K562 (cell line): ENCODE measurements around the gene PGAP2. TPM values are rescaled to one million over a fixed set of nuclear protein-coding genes. Genes with fewer than 3 reads are reported as not detected.

Source experiments
- ARID1B ChIP-seq: fragments of 450-650 bp; IDR thresholded peaks from 2 replicates; pipeline ENCODE4 v1.6.1; 2016; ENCODE audit warnings: antibody characterized with exemption, mild to moderate bottlenecking, inconsistent platforms
- ARNT ChIP-seq, 2 experiments: fragments of 450-650 bp; IDR thresholded peaks; 2 replicates each; pipeline ENCODE4 v1.6.1; 2016; ENCODE audit warnings: mild to moderate bottlenecking in 1 of 2
- BCL6 ChIP-seq: fragments of 250-450 bp; sonication (Bioruptor Pico); IDR thresholded peaks from 2 replicates; pipeline ENCODE4 v1.4.0; 2020
- BCOR ChIP-seq: fragments of 450-650 bp; IDR thresholded peaks from 2 replicates; pipeline ENCODE4 v1.6.1; 2016
- BRD9 ChIP-seq: fragments of 450-650 bp; IDR thresholded peaks from 2 replicates; pipeline ENCODE4 v1.6.1; 2018; ENCODE audit warnings: low read depth; ENCODE audit not compliant: partially characterized antibody
- DDX20 ChIP-seq: fragments of 450-650 bp; IDR thresholded peaks from 2 replicates; pipeline ENCODE4 v1.6.1; 2016; ENCODE audit warnings: missing genetic modification characterization, low read depth, mild to moderate bottlenecking, missing compliant biosample characterization, moderate library complexity
- DMBX1 ChIP-seq: fragments of 250-450 bp; sonication (Bioruptor Pico); IDR thresholded peaks from 2 replicates; pipeline ENCODE4 v1.8.0; 2022; ENCODE audit warnings: inconsistent platforms, mild to moderate bottlenecking, moderate library complexity, borderline replicate concordance
- EHMT2 ChIP-seq: fragments of 450-650 bp; IDR thresholded peaks from 2 replicates; pipeline ENCODE4 v1.6.1; 2018; ENCODE audit warnings: antibody characterized with exemption
- HNRNPLL ChIP-seq: fragments of 200-400 bp; formaldehyde crosslinking; IDR thresholded peaks from 2 replicates; pipeline ENCODE4 v1.6.1; 2017; ENCODE audit warnings: low read length, low read depth, mild to moderate bottlenecking; ENCODE audit not compliant: poor library complexity, severe bottlenecking
- LCOR ChIP-seq: sonication (generic); formaldehyde crosslinking; IDR thresholded peaks from 2 replicates; pipeline ENCODE4 v1.8.0; 2022; ENCODE audit warnings: mild to moderate bottlenecking, missing genetic modification reagents
- MCM2 ChIP-seq: fragments of 450-650 bp; IDR thresholded peaks from 2 replicates; pipeline ENCODE4 v1.6.1; 2017; ENCODE audit warnings: low read depth, mild to moderate bottlenecking
- MTA3 ChIP-seq: fragments of 450-650 bp; formaldehyde crosslinking; IDR thresholded peaks from 2 replicates; pipeline ENCODE4 v1.6.1; 2017; ENCODE audit warnings: mild to moderate bottlenecking, borderline replicate concordance
- NCOA6 ChIP-seq: fragments of 450-650 bp; IDR thresholded peaks from 2 replicates; pipeline ENCODE4 v1.6.1; 2017; ENCODE audit warnings: mild to moderate bottlenecking
- PRPF4 ChIP-seq: fragments of 200-400 bp; formaldehyde crosslinking; IDR thresholded peaks from one replicate; pipeline ENCODE4 v1.6.1; 2017; ENCODE audit warnings: low read length, low read depth, mild to moderate bottlenecking; ENCODE audit not compliant: insufficient read depth, poor library complexity, severe bottlenecking
- SPI1 ChIP-seq: IDR thresholded peaks from 2 replicates; pipeline ENCODE4 v1.6.1; 2011; ENCODE audit warnings: low read depth, low read length, control low read depth, borderline replicate concordance
- ZNF224 ChIP-seq: sonication (generic); formaldehyde crosslinking; IDR thresholded peaks from 2 replicates; pipeline ENCODE4 v1.8.0; 2022; ENCODE audit warnings: mild to moderate bottlenecking, missing genetic modification reagents
- polyA plus RNA-seq, 8 experiments: library from polyadenylated mRNA; depleted of rRNA in 4 of 8; stranded (reverse) in 5 of 8; unstranded in 3 of 8; fragments of >200 nt; fragmentation: Nextera tagmentation in 2 of 8; fragmentation: Illumina TruSeq in 1 of 8; extraction: Ambion mirVana in 2 of 8; extraction: Trizol in 1 of 8; gene quantifications; 2 replicates each; pipeline versions ENCODE4 v1.2.1 to v1.2.3, GENCODE V29; 2011 to 2014; ENCODE audit warnings: inconsistent platforms in 1 of 8, missing spikeins in 1 of 8
- total RNA-seq, 7 experiments: library from RNA; depleted of rRNA in 6 of 7; stranded (reverse); fragments of >200 nt in 6 of 7; fragmentation: Illumina TruSeq in 2 of 7; extraction: Trizol in 2 of 7; gene quantifications; 2 replicates each; pipeline versions ENCODE4 v1.2.1 to v1.2.3, GENCODE V29; 2011 to 2021; ENCODE audit warnings: low replicate concordance in 1 of 7
- TF ChIP-seq, protein P1 (sequence below): sonication (generic); formaldehyde crosslinking; IDR thresholded peaks from 2 replicates; pipeline ENCODE4 v1.8.0; 2022; ENCODE audit warnings: mild to moderate bottlenecking, missing genetic modification reagents
- TF ChIP-seq, protein P2 (sequence below): fragments of 250-450 bp; sonication (Bioruptor Pico); IDR thresholded peaks from 2 replicates; pipeline ENCODE4 v1.4.0; 2020; ENCODE audit warnings: mild to moderate bottlenecking
- TF ChIP-seq, protein P3 (sequence below), 2 experiments: fragments of 450-650 bp in 1 of 2; IDR thresholded peaks; 2 replicates each; pipeline ENCODE4 v1.6.1; 2011 to 2017; ENCODE audit warnings: low read depth in 2 of 2, antibody characterized with exemption in 1 of 2, borderline replicate concordance in 1 of 2, low read length in 1 of 2, mild to moderate bottlenecking in 1 of 2, mixed read lengths in 1 of 2; ENCODE audit not compliant: control insufficient read depth in 1 of 2
- TF ChIP-seq, protein P4 (sequence below): fragments of 250-450 bp; sonication (Bioruptor Pico); IDR thresholded peaks from 2 replicates; pipeline ENCODE4 v1.8.0; 2021; ENCODE audit warnings: moderate library complexity, mild to moderate bottlenecking, inconsistent platforms

The PGAP2 gene
- total and polyA plus RNA-seq, 9 of the 15 experiments (the other 6 are each of a cell fraction or from before 2014, with no cell fraction given) = 17.9 to 47.2 (median 33.7) TPM

DNA sequence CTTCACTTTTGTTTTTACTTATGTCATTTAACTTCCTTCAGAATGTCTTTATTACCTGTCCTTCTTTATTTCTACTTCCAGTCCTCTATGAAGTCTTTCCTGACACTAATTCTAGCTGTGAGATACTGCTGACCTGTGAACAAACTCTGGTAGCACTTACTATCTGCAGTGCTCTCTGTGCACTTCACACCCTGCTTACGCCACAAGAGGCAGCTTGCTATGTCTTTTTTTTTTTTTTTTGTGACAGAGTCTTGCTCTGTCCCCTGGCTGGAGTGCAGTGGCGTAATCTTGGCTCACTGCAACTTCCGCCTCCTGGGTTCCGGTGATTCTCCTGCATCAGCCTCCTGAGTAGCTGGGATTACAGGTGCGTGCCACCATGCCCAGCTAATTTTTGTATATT is 57.8 kb downstream of the PGAP2 start (continued):
- 0 out of 2 replicates have a peak, but pooled peaks have one; percentile 28 for TF ChIP-seq EHMT2
- TF ChIP-seq MTA3 = peak; percentile 55; the same call in 1 of the 2 replicates
- no peak for TF ChIP-seq LCOR
- no peak for TF ChIP-seq NCOA6
- no peak for TF ChIP-seq BCL6
- TF ChIP-seq, protein P1, sequence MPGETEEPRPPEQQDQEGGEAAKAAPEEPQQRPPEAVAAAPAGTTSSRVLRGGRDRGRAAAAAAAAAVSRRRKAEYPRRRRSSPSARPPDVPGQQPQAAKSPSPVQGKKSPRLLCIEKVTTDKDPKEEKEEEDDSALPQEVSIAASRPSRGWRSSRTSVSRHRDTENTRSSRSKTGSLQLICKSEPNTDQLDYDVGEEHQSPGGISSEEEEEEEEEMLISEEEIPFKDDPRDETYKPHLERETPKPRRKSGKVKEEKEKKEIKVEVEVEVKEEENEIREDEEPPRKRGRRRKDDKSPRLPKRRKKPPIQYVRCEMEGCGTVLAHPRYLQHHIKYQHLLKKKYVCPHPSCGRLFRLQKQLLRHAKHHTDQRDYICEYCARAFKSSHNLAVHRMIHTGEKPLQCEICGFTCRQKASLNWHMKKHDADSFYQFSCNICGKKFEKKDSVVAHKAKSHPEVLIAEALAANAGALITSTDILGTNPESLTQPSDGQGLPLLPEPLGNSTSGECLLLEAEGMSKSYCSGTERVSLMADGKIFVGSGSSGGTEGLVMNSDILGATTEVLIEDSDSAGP (CRISPR knock-in tag) = no peak
- TF ChIP-seq HNRNPLL = peak; percentile 48
- TF ChIP-seq DDX20 = no peak
- TF ChIP-seq, protein P2, sequence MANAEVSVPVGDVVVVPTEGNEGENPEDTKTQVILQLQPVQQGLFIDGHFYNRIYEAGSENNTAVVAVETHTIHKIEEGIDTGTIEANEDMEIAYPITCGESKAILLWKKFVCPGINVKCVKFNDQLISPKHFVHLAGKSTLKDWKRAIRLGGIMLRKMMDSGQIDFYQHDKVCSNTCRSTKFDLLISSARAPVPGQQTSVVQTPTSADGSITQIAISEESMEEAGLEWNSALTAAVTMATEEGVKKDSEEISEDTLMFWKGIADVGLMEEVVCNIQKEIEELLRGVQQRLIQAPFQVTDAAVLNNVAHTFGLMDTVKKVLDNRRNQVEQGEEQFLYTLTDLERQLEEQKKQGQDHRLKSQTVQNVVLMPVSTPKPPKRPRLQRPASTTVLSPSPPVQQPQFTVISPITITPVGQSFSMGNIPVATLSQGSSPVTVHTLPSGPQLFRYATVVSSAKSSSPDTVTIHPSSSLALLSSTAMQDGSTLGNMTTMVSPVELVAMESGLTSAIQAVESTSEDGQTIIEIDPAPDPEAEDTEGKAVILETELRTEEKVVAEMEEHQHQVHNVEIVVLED (CRISPR knock-in tag) = no peak
- TF ChIP-seq BRD9 = peak; percentile 22
- peak; percentile 64 to 79; a peak in 2 of 4 replicates for TF ChIP-seq ARNT (IDR thresholded peaks at IDR 0.05)
- no peak for TF ChIP-seq SPI1
- TF ChIP-seq MCM2 = no peak
- TF ChIP-seq DMBX1 (CRISPR knock-in tag) = peak; percentile 23; the same call in 1 of the 2 replicates
- TF ChIP-seq, protein P3, sequence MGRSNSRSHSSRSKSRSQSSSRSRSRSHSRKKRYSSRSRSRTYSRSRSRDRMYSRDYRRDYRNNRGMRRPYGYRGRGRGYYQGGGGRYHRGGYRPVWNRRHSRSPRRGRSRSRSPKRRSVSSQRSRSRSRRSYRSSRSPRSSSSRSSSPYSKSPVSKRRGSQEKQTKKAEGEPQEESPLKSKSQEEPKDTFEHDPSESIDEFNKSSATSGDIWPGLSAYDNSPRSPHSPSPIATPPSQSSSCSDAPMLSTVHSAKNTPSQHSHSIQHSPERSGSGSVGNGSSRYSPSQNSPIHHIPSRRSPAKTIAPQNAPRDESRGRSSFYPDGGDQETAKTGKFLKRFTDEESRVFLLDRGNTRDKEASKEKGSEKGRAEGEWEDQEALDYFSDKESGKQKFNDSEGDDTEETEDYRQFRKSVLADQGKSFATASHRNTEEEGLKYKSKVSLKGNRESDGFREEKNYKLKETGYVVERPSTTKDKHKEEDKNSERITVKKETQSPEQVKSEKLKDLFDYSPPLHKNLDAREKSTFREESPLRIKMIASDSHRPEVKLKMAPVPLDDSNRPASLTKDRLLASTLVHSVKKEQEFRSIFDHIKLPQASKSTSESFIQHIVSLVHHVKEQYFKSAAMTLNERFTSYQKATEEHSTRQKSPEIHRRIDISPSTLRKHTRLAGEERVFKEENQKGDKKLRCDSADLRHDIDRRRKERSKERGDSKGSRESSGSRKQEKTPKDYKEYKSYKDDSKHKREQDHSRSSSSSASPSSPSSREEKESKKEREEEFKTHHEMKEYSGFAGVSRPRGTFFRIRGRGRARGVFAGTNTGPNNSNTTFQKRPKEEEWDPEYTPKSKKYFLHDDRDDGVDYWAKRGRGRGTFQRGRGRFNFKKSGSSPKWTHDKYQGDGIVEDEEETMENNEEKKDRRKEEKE (IDR thresholded peaks at IDR 0.05; ENCODE audit: borderline replicate concordance in 1 of 2, control insufficient read depth in 1 of 2, low read depth in 2 of 2, low read length in 1 of 2) = no peak
- TF ChIP-seq BCOR = peak; percentile 45; the same call in 1 of the 2 replicates
- no peak for TF ChIP-seq ZNF224 (CRISPR knock-in tag)
- TF ChIP-seq PRPF4 = no peak
- 0 out of 2 replicates have a peak, but pooled peaks have one; percentile 2 for TF ChIP-seq ARID1B
- TF ChIP-seq, protein P4, sequence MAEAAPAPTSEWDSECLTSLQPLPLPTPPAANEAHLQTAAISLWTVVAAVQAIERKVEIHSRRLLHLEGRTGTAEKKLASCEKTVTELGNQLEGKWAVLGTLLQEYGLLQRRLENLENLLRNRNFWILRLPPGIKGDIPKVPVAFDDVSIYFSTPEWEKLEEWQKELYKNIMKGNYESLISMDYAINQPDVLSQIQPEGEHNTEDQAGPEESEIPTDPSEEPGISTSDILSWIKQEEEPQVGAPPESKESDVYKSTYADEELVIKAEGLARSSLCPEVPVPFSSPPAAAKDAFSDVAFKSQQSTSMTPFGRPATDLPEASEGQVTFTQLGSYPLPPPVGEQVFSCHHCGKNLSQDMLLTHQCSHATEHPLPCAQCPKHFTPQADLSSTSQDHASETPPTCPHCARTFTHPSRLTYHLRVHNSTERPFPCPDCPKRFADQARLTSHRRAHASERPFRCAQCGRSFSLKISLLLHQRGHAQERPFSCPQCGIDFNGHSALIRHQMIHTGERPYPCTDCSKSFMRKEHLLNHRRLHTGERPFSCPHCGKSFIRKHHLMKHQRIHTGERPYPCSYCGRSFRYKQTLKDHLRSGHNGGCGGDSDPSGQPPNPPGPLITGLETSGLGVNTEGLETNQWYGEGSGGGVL = no peak
